ENCODE measurements around the gene CTNNA3.
"Not testable (repeated sequence)": the region's sequence is repeated elsewhere in the genome, so short reads cannot be mapped to it uniquely, and the experiment has no call there.

Gene CTNNA3

GRCh38 chr10:66467042-66467441 lies 1229.0 kb downstream of the CTNNA3 start:
- DNase-seq, result no peak

- no peak for DNase-seq
These were observed 1229.4 kb downstream of the CTNNA3 start for GRCh38 chr10:66466622-66467021.

DNA sequence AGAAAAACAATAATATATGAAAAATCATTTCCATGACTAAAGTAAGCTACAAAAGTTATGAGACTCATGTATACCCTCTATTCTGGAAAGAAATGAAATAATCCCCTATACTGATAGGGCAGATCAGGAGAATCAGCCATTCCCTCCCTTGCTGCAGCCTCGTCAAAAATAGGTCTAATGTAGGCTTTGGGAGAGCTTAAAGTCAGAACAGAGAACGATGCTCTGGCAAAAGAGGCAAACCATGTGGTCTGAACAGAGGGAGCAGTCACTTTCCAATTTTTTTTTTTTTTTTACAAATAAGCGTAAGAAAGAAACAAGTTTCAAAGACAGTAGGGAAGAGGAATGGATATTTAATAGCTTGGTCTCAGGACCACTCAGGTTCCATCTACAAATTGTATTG lies 1232.4 kb downstream of the CTNNA3 start:
- DNase-seq, result no peak

- DNase-seq, result no peak
These were observed 1238.4 kb downstream of the CTNNA3 start for GRCh38 chr10:66457629-66458028.

DNA sequence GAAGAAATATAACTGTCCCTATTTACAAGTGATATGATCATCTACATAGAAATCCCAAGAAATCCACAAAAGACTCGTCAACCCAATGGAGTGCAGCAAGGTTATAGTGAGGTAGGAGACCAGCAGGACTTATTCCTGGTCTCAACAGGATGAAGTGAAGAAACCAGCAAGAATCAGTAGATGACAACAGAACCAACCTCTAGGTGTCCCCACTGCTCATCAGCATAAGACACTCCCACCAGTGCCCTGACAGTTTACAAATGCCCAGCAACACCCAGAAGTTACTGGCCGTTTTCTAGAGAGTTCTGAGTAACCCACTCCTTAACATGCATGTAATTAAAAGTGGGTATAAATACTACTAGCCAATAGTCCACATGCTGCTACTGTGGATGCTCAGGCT lies 1240.7 kb downstream of the CTNNA3 start:
- no peak for DNase-seq

GRCh38 chr10:66440568-66440967 lies 1255.4 kb downstream of the CTNNA3 start:
- no peak for DNase-seq

DNA sequence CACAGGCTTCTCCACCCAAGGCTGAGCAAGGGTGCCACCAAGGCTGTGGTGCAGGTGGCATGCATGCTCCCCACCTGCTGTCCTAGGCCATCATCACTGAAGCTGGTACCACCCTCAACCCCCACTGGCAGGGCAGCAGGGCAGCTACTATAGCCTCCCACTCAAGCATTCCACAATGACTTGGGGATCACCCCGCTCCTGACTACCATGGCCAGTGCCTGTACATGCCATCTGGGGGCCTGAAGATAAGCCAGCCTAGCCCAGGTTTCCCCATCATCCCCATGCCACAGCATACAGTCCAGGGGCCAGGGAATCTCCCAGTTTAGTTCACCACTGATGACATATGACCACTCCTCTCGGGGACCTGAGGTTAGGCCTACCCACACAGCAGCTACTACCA lies 1281.1 kb downstream of the CTNNA3 start:
- no peak for DNase-seq

DNA sequence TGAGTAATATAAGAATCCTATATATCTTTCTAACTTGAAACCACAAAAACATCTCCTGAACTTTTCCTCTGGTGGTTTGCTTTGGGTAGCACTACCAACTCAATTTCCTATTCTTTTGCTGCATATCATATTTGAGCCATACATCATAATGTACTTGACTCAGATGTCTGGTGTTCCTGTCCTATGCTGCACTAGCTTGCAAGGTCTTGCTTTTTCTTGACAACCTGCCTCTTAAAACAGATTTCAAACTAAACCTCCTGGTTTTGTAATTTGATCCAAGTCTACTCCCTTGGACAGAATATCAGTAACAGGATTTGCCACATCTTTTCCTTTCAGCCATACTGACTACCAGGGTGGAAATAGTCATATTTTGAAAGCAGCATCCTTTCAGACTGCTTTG lies 1290.4 kb downstream of the CTNNA3 start:
- DNase-seq, result no peak

DNA sequence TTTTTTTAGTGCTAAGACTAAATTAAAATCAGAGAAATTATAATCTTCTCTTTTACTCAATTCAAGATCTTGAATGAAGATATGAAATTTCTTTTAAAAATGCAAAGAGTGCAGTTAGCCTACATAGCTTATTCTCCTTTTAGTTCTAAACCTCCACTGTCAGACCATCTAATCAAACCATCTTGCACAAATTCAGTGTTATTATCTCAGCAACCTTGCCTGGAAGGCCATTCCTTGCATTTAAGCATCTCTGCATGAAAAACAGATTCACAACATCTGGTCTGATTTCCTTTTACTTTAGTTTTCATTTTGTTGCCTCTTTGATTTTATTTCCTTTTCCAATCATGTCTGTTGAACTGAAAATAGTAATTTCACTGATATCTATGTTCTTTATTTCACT lies 1297.3 kb downstream of the CTNNA3 start:
- DNase-seq, result no peak

DNA sequence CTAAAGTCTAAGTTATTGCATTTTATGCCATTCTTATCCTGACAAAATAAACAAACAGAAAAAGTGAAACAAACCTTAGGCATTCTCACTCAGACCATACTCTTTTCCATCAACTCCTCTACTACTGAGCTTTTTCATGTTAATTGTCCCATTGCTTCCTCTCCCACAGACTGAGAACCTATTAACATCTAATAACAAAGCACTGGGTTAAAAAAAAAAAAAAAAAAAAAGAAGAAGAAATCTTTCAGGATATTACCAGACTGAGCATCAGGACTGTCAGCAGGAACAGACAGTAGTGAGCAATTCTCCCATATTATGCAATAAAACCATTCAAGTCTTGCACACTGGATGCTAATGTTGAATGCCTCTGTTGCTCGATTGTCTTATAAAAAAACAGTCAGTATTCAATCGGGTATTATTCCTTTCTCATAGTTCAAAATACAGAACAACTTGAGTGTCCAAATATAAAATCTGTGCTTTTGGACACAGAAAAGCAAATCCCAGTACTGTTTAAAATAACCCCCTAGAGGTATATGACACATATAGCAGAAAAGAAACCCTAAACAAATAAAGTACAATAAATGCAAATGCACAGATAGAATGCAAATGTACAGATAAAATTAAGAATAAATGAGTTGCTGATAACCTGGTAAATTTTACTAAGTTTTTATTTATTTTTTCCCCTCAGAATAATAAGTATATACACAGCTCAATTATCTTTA lies 1301.5 kb downstream of the CTNNA3 start:
- DNase-seq, result no peak

DNA sequence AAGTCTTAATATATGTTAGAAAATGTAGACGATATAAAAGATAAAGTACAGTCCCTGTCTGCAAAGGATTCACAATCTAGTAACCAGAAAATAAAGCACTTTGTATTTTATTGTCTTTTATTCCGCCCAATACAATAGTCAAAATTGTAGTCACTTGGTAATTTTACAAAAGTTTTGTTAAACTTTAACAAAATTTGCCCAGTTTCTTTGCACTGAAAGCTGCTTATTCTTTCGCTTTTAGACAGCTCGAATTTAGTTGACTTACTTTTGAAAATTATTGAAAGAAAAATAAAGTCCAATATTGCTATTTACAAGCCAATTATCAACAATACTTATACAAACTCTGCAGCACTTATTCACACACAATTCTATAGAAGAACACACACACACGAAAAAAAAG lies 1305.1 kb downstream of the CTNNA3 start:
- DNase-seq, result no peak

- DNase-seq, result no peak
These were observed 1315.0 kb downstream of the CTNNA3 start for GRCh38 chr10:66381045-66381444.

GRCh38 chr10:66378117-66378876 lies 1317.7 kb downstream of the CTNNA3 start:
- DNase-seq, result no peak

GRCh38 chr10:66368146-66368545 lies 1327.8 kb downstream of the CTNNA3 start:
- no peak for DNase-seq

- no peak for DNase-seq
These were observed 1329.8 kb downstream of the CTNNA3 start for GRCh38 chr10:66366163-66366562.

DNA sequence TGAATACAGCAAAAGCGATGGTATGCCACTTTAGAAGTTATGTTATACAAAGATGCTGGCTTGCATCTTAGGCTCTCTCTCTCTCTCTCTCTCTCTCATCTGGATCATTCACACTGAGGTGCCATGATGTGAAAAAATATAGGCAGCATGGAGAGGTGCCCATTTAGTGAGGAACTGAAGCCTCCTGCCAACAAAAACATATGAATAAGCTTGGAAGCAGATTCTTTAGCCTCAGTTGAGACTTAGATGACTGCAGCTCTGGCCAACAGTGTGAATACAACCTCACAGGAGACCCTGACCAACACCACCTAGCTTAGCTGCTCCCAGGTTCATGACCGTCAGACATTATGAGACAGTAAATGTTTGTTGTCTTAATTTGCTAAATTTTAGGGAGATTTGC lies 1330.3 kb downstream of the CTNNA3 start:
- DNase-seq, result no peak

- no peak for DNase-seq
These were observed 1333.5 kb downstream of the CTNNA3 start for GRCh38 chr10:66362522-66362921.

GRCh38 chr10:66353822-66354221 lies 1342.2 kb downstream of the CTNNA3 start:
- not testable (repeated sequence) for DNase-seq

DNA sequence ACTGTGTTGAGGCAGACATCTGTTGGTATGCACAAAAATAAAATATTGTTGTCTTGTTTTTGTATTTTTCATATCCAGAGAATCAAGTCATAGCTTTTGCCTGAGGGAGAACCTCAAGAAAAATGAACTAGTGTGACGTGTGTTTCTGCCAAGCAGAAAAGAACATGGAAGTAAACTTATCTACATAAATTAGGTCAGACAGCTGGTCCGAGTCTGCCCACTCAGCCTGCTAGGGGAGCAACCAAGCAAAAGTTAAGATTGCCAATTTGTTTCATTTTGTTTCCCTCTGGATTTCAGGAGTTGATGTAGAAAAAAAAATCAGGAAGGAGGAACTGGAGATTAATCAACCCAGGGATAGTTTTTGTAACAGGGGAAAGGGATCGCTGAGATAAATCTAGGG lies 1342.6 kb downstream of the CTNNA3 start:
- DNase-seq, result no peak

- no peak for DNase-seq
These were observed 1345.2 kb downstream of the CTNNA3 start for GRCh38 chr10:66350622-66351399.

- no peak for DNase-seq
These were observed 1346.3 kb downstream of the CTNNA3 start for GRCh38 chr10:66349726-66350125.

DNA sequence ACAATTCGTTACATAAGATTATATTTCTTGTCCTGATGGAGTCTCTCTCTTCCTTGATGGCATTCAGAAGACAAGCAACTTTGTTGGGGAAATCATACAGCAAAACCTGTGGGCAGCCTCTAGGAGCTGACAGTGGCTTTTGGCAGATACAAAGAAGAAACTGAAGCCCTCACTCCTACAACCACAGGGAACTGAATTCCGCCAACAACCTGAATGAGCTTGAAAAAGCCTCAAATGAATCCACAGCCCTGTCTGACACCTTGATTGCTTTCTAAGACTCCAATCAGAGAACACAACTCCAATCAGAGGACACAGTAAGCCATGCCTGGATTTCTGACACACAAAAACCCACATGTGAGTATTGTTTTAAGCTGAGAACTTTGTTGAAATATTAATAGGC lies 1346.9 kb downstream of the CTNNA3 start:
- no peak for DNase-seq

- no peak for DNase-seq
These were observed 1358.8 kb downstream of the CTNNA3 start for GRCh38 chr10:66337211-66337610.

DNA sequence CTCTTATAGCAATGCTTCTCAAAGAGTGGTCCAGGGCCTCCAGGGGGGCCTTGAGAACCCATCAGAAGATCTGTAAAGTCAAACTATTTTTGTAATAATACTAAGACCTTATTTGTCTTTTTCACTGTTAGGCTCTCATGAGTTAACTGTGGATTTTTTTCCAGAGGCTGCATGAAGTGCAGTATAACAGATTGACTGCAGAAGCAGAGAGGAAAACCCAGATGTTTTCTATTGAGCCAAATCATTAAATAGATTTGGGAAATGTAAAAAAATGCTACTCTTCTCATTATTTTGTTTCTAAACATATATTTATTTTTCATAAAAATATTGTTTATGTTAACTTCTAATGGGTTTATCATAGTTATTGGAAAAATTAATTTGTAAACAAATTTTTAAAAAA lies 1359.2 kb downstream of the CTNNA3 start:
- DNase-seq, result no peak

Measured in NCI-H1105 (cell line).